GM18519 (cell line): ENCODE measurements around the gene RUFY4.

Experiments used
- ATAC-seq: cut with Tn5 transposase; IDR thresholded peaks from one replicate; pipeline ENCODE4 v1.9.1; 2021; ENCODE audit warnings: mild to moderate bottlenecking, moderate library complexity; ENCODE audit not compliant: unreplicated experiment, low FRiP score

RUFY4 gene

DNA sequence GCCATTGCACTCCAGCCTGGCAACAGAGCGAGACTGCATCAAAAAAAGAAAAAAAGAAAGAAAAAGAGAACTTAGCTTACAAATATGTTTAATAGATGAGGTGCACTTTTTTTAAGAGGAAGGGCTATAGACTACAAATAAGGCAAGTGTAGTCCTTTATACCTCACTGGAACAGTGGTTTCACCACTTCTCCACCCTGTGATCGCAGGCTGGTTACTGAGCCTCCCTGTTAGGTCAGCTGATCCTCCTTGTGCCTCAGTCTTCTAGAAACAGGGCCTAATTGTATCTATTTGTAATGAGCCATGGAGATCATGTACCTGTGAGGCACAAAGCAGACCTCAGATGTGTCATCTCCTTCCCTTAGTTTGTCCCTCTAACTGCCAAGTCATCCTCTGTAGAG is 61.3 kb downstream of the RUFY4 start:
- ATAC-seq = no peak

DNA sequence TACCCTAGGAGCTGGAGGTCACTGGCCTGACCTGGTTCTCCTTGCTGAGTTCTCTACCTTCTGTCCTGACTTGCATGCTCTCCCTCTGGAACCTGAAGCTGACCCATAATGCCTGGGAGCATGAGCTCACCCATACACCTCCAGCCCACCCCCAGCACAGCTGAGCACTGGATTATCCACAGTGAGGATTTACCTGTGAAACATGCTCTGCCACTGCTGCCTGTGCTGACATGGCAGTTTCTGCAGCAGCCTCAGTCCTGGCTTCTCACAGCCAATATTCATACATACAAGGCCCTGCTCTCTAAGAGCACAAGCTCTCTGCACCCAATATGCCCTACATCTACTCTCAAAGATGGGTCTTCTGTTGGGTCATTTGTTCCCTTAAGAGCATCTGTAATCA is 61.8 kb downstream of the RUFY4 start:
- no peak for ATAC-seq

DNA sequence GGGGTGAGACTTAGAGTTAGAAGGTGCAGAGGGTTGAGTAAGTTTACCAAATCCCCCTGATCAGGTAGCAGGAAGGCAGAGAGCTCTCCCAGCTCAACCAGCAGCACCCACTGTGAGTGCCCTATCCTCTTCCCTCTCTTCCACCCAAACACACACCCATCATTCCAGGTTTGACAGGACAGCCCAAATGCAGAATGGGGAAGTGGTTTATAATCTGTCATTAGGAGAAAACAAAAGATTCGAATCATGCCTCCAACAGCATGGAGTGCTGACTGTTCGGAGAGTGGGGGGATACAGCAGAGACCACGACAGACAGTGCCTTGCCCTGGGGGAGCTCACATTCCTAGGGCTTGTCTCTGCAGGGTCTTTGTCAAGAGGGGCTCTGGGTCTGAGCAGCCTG is 68.5 kb downstream of the RUFY4 start:
- no peak for ATAC-seq

- no peak for ATAC-seq
Measured at GRCh38 chr2:218138047-218138446, 69.0 kb downstream of the RUFY4 start.
